Measurements from ENCODE around the gene SFRP2. TPM values are rescaled to one million over a fixed set of nuclear protein-coding genes. Genes with fewer than 3 reads are reported as not detected.

Gene SFRP2
- total RNA-seq, 2 donors from 2014 or later, result not detected

- Mint-ChIP-seq H3K27me3 (peaks cover 40% of the 10 kb centered on the region), H3K27ac (no peak overlapping the region), H3K36me3 (ENCODE audit: low read depth) (peaks cover 3% of the 10 kb centered on the region), H3K4me3 (no peak overlapping the region), H3K4me1 (peaks cover 3% of the 10 kb centered on the region)
- ATAC-seq (no peak), DNase-seq (no peak)
- peaks cover 2% of the 10 kb centered on the region for H3K9me3 ChIP-seq (ENCODE audit: control insufficient read depth, low read length, poor library complexity, severe bottlenecking)
Measured at GRCh38 chr4:153814789-153815188, 25.9 kb upstream of the SFRP2 start.

- no peak for ATAC-seq
- H3K36me3 Mint-ChIP-seq (ENCODE audit: low read depth), result no peaks in the 10 kb centered on the region
- peaks cover 9% of the 10 kb centered on the region for H3K4me1 Mint-ChIP-seq
- H3K27ac Mint-ChIP-seq, result no peak overlapping the region
- H3K9me3 ChIP-seq (ENCODE audit: control insufficient read depth, low read length, poor library complexity, severe bottlenecking), result peaks cover under 1% of the 10 kb centered on the region
- H3K27me3 Mint-ChIP-seq, result peaks cover 15% of the 10 kb centered on the region
- no peak for DNase-seq
- no peak overlapping the region for H3K4me3 Mint-ChIP-seq
Measured at GRCh38 chr4:153809916-153810810, 21.3 kb upstream of the SFRP2 start.

DNA sequence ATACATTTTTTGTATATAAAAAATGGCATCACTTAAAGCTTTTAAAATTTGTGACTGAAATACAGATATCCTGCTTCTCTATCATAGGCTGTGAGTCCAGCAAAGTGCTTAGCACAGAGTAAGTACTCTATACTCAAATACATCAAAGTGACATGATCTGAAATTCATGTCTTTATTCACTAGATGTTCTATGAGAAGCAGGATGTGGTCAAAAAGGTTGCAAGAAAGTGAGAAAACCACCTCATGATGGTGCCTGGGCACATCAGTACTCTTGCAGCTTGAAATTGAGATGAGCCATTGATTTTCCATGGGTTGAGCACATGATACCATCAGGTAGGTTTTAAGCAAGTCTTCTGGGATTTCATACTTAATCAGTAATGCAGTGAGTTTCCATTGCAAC, 20.4 kb upstream of the SFRP2 start:
- Mint-ChIP-seq H3K36me3 (ENCODE audit: low read depth) (no peaks in the 10 kb centered on the region), H3K4me3 (no peak overlapping the region), H3K27ac (no peak overlapping the region), H3K4me1 (peaks cover 9% of the 10 kb centered on the region), H3K27me3 (peaks cover 7% of the 10 kb centered on the region)
- H3K9me3 ChIP-seq (ENCODE audit: control insufficient read depth, low read length, poor library complexity, severe bottlenecking), result no peaks in the 10 kb centered on the region
- ATAC-seq, result peak; percentile 83
- DNase-seq, result no peak

GRCh38 chr4:153808175-153808574, 19.3 kb upstream of the SFRP2 start:
- Mint-ChIP-seq H3K27ac (no peak overlapping the region), H3K27me3 (no peaks in the 10 kb centered on the region), H3K36me3 (ENCODE audit: low read depth) (no peaks in the 10 kb centered on the region), H3K4me3 (no peak overlapping the region), H3K4me1 (peaks cover 9% of the 10 kb centered on the region)
- ATAC-seq, result no peak
- no peaks in the 10 kb centered on the region for H3K9me3 ChIP-seq (ENCODE audit: control insufficient read depth, low read length, poor library complexity, severe bottlenecking)
- DNase-seq, result no peak

GRCh38 chr4:153806073-153806472, 17.2 kb upstream of the SFRP2 start:
- no peaks in the 10 kb centered on the region for H3K9me3 ChIP-seq (ENCODE audit: control insufficient read depth, low read length, poor library complexity, severe bottlenecking)
- H3K4me3 Mint-ChIP-seq, result no peak overlapping the region
- ATAC-seq, result no peak
- peaks cover 9% of the 10 kb centered on the region for H3K4me1 Mint-ChIP-seq
- no peak overlapping the region for H3K27ac Mint-ChIP-seq
- H3K36me3 Mint-ChIP-seq (ENCODE audit: low read depth), result no peaks in the 10 kb centered on the region
- no peak for DNase-seq
- peaks cover 5% of the 10 kb centered on the region for H3K27me3 Mint-ChIP-seq

GRCh38 chr4:153804722-153805121, 15.8 kb upstream of the SFRP2 start:
- no peak for DNase-seq

DNA sequence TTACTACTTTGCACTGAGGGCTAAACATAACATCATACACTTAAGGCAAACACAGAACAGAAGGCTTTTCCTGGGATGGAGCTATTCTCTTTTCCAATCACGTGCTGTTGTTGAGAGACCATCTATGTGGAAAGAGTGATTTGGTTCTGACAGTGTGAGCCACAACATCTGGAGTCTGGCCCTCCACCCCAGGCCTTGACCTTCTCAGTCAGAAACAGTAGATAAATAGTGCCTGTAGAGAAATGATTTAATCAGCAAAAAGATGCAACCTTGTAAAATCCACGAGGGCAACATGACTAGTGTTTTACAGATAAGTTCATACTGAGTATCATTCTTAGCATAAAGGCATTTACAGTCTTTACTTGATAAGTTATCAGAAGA, 10.8 kb upstream of the SFRP2 start:
- H3K4me1 Mint-ChIP-seq, result no peaks in the 10 kb centered on the region

More at GRCh38 chr4:153804722-153805121, 15.8 kb upstream of the SFRP2 start:
- Mint-ChIP-seq H3K27me3 (peaks cover 5% of the 10 kb centered on the region), H3K4me1 (peaks cover 6% of the 10 kb centered on the region), H3K27ac (no peak overlapping the region), H3K36me3 (ENCODE audit: low read depth) (no peaks in the 10 kb centered on the region), H3K4me3 (no peak overlapping the region)
- H3K9me3 ChIP-seq (ENCODE audit: control insufficient read depth, low read length, poor library complexity, severe bottlenecking), result no peaks in the 10 kb centered on the region
- no peak for ATAC-seq

DNA sequence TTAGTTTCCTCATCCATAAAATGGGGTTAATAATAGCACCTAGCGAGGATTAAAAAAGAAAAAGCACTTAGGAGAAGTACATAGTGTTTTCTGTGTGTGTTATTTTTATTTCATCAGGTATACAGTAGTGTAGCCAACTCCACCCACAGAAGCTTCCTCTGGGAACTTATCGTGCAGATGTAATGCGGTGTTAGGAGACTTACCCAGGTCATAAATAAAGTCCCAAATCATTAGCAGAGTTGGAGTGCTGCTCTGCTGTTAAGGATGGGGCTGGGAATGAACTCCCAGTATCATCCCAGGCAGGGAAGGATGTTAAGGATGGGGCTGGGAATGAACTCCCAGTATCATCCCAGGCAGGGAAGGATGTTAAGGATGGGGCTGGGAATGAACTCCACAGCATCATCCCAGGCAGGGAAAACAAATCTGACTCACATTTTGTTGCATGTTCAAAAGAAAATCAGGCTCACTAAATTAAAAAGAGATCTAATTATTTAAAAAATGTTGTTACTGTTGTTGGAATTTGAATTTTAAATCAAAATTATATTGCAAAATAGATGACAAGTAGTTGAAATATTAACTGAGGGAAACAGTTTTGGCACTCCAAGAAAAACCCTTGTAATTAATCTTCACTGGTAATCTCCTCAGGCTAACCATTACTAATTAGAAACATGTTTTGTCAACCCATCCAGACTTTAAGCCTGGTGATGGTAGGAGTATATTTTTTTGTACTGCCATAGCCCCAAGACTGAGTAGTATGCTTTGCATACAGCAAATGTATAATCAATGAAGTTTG, 10.2 kb upstream of the SFRP2 start:
- H3K9me3 ChIP-seq (ENCODE audit: control insufficient read depth, low read length, poor library complexity, severe bottlenecking), result no peaks in the 10 kb centered on the region
- H3K27ac Mint-ChIP-seq, result no peak overlapping the region
- H3K4me3 Mint-ChIP-seq, result no peak overlapping the region
- DNase-seq (no peak), ATAC-seq (no peak)
- H3K36me3 Mint-ChIP-seq (ENCODE audit: low read depth), result no peaks in the 10 kb centered on the region
- H3K4me1 Mint-ChIP-seq, result no peaks in the 10 kb centered on the region
- peaks cover 55% of the 10 kb centered on the region for H3K27me3 Mint-ChIP-seq

More for the DNA sequence above, 10.8 kb upstream of the SFRP2 start:
- Mint-ChIP-seq H3K27ac (no peak overlapping the region), H3K36me3 (ENCODE audit: low read depth) (no peaks in the 10 kb centered on the region), H3K27me3 (peaks cover 50% of the 10 kb centered on the region), H3K4me3 (no peak overlapping the region)
- no peak for ATAC-seq
- no peak for DNase-seq
- H3K9me3 ChIP-seq (ENCODE audit: control insufficient read depth, low read length, poor library complexity, severe bottlenecking), result no peaks in the 10 kb centered on the region

DNA sequence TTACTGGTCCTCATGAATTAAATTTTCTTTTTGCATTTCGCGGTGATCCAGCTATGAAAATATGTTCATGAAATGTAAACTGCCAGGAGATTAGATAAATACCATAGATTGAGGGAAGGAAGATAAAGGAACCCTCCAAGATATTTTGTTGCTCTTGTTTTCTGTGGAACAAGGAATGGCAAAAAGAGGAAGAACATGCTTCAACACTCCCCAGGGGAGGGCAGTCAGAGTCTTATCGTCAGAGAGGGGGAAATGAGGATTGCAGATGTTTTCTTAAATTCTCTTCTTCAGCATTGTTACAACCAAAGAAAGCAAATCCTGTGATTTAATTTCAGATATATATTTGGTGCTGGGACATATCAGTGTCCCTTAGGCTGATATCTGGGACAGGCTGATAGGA, 9.5 kb upstream of the SFRP2 start:
- Mint-ChIP-seq H3K4me3 (no peak overlapping the region), H3K27me3 (peaks cover 62% of the 10 kb centered on the region), H3K36me3 (ENCODE audit: low read depth) (no peaks in the 10 kb centered on the region), H3K4me1 (no peaks in the 10 kb centered on the region), H3K27ac (no peak overlapping the region)
- DNase-seq, result no peak
- H3K9me3 ChIP-seq (ENCODE audit: control insufficient read depth, low read length, poor library complexity, severe bottlenecking), result no peaks in the 10 kb centered on the region
- no peak for ATAC-seq

DNA sequence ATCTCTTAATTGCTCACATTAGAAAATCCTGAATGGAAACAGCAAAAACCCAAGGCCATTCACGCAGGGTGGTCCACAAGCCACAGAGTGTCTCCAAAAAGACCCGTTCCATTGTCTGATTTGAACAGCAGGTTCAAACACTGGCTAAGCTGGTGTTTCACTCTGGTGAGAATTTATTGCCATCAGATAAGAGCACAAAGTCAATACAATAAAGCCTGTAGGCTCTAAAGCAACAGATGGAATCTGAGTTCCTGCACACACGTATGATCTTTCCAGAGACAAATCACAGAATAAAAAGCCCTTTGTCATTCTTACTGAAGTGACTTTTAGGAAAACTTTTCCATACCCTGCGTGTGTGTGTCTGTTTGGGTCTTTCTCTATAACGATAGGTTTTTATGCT, 5.1 kb upstream of the SFRP2 start:
- Mint-ChIP-seq H3K27me3 (peaks cover 92% of the 10 kb centered on the region), H3K36me3 (ENCODE audit: low read depth) (peaks cover 4% of the 10 kb centered on the region), H3K4me1 (peaks cover 15% of the 10 kb centered on the region), H3K4me3 (no peak overlapping the region), H3K27ac (no peak overlapping the region)
- no peak for DNase-seq
- H3K9me3 ChIP-seq (ENCODE audit: control insufficient read depth, low read length, poor library complexity, severe bottlenecking), result no peaks in the 10 kb centered on the region
- no peak for ATAC-seq

GRCh38 chr4:153792618-153793247, 3.9 kb upstream of the SFRP2 start:
- Mint-ChIP-seq H3K4me3 (peak overlapping the region; percentile 89), H3K36me3 (ENCODE audit: low read depth) (peaks cover 13% of the 10 kb centered on the region), H3K4me1 (peaks cover 24% of the 10 kb centered on the region), H3K27me3 (peaks cover 90% of the 10 kb centered on the region), H3K27ac (no peak overlapping the region)
- DNase-seq (no peak), ATAC-seq (no peak)
- H3K9me3 ChIP-seq (ENCODE audit: control insufficient read depth, low read length, poor library complexity, severe bottlenecking), result no peaks in the 10 kb centered on the region

DNA sequence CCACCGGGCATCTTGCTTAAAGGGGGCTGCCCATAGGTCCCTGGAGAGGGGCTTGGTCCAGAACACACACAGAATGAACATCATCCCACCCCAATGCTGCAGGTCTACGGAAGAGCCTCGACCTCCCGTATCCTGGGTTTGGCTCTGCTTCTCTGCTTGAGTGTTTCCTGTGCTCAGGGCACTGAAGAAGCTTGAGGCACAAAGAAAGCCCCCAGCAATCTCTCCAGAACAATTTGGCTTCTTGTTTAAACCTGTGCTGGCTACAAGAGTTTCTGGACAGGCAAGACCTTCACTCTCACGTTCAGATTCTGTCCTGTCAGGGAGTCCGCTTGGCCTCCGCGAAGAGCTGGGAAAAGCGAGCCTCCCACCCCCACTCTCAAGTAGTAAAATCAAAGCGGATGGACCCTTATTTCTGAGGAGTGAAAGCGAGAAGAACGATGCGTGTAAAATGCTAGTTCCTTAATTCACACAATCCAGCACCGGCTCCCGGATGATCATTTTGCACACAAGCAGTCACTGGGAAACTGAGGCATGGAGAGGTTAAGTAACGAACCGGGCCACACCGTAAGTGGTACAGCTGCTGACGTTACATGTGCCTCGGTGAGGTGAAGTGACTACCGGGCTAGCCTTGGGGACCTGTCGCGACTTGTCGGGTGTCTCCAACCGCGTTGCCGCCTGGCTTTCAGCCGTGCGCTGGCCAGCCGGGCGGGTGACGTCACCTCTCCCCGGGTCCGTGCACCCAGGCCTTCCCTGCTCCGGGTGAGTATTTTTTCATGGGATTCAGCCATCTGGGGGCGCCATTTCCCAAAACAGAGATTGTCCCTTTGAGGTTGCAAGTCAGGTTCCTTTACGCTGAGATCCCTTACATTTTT, 3.1 kb upstream of the SFRP2 start:
- H3K36me3 Mint-ChIP-seq (ENCODE audit: low read depth), result peaks cover 13% of the 10 kb centered on the region
- no peak overlapping the region for H3K27ac Mint-ChIP-seq
- peak overlapping the region; percentile 89 for H3K4me3 Mint-ChIP-seq
- peaks cover 90% of the 10 kb centered on the region for H3K27me3 Mint-ChIP-seq
- peaks cover 27% of the 10 kb centered on the region for H3K4me1 Mint-ChIP-seq
- ATAC-seq (no peak), DNase-seq (no peak)
- H3K9me3 ChIP-seq (ENCODE audit: control insufficient read depth, low read length, poor library complexity, severe bottlenecking), result no peaks in the 10 kb centered on the region

All from T-helper 17 cell (primary cell).